Natural killer cell (primary cell): Measurements from ENCODE around the gene SORCS2. TPM values are rescaled to one million over a fixed set of nuclear protein-coding genes. Genes with fewer than 3 reads are reported as not detected.
A peak's percentile ranks its signal among the peaks of the same experiment; 100 is the strongest.

Experiments used
- ATAC-seq, 3 donors: fragments of 150-1000 bp in 2 of 3; fragments of 200-7000 bp in 1 of 3; cut with Tn5 transposase; 1 replicate in 1 of 3; 2 replicates in 2 of 3; pipeline ENCODE4 v1.10.0; 2021; ENCODE audit warnings: mild to moderate bottlenecking in 2 of 3, moderate library complexity in 2 of 3
- DNase-seq, 2 donors: peaks; one replicate each; pipeline versions ENCODE4 v3.0.0 to v3.0.0-alpha.2; 2013 to 2021; ENCODE audit warnings: mixed read lengths in 1 of 2
- H3K27ac ChIP-seq: one replicate; pipeline ENCODE4 v1.5.1; 2013; ENCODE audit warnings: mild to moderate bottlenecking, low read length
- H3K27me3 ChIP-seq: one replicate; pipeline ENCODE4 v1.6.1; 2013; ENCODE audit warnings: low read length; ENCODE audit not compliant: control insufficient read depth, insufficient read depth
- H3K36me3 ChIP-seq: one replicate; pipeline ENCODE4 v1.6.1; 2013; ENCODE audit warnings: low read length; ENCODE audit not compliant: control insufficient read depth, insufficient read depth
- H3K4me1 ChIP-seq: one replicate; pipeline ENCODE4 v1.6.1; 2013; ENCODE audit warnings: low read length; ENCODE audit not compliant: control insufficient read depth, insufficient read depth
- H3K4me3 ChIP-seq: one replicate; pipeline ENCODE4 v1.5.1; 2013; ENCODE audit warnings: low read length
- H3K9me3 ChIP-seq: one replicate; pipeline ENCODE4 v1.6.1; 2013; ENCODE audit warnings: low read length; ENCODE audit not compliant: control insufficient read depth, insufficient read depth
- H3K27ac Mint-ChIP-seq, 2 donors: one replicate each; pipeline ENCODE4 v1.8.0; 2022; ENCODE audit warnings: mild to moderate bottlenecking in 2 of 2, mixed read lengths in 2 of 2, moderate library complexity in 1 of 2
- H3K27me3 Mint-ChIP-seq, 2 donors: one replicate each; pipeline ENCODE4 v1.8.0; 2022; ENCODE audit warnings: low read depth in 2 of 2, mixed read lengths in 2 of 2
- H3K36me3 Mint-ChIP-seq: one replicate; pipeline ENCODE4 v1.8.0; 2022; ENCODE audit warnings: mixed read lengths
- H3K4me1 Mint-ChIP-seq, 2 donors: one replicate each; pipeline ENCODE4 v1.8.0; 2022; ENCODE audit warnings: mixed read lengths in 2 of 2
- H3K4me3 Mint-ChIP-seq: one replicate; pipeline ENCODE4 v1.8.0; 2022; ENCODE audit warnings: mild to moderate bottlenecking, moderate library complexity, mixed read lengths
- H3K9me3 Mint-ChIP-seq, 2 donors: one replicate each; pipeline ENCODE4 v1.8.0; 2022; ENCODE audit warnings: mixed read lengths in 2 of 2
- CTCF ChIP-seq: fragments of 200-600 bp; IDR thresholded peaks from one replicate; pipeline ENCODE4 v1.8.0; 2022; ENCODE audit warnings: antibody characterized with exemption
- WGBS: methylation state at CpG from one replicate; pipeline ENCODE4 v1.1.7; 2013; ENCODE audit warnings: missing lambda C conversion rate; ENCODE audit not compliant: insufficient coverage; 5-methylcytosine and 5-hydroxymethylcytosine counted together
- intact Hi-C: fragments of 100-400 bp; cut with micrococcal nuclease; formaldehyde crosslinking; loops from one replicate; pipeline ENCODE4 v1.14.2; 2022
- total RNA-seq, 4 donors: library from RNA; stranded (reverse); fragments of 120-200 nt in 1 of 4; gene quantifications; one replicate each; pipeline versions ENCODE4 v1.2.3 to v1.2.4, GENCODE V29; 2013 to 2022

The SORCS2 gene
- total RNA-seq, 3 donors from 2014 or later (not counting 1 experiment from before 2014, with no cell fraction given) = 1.2 to 2.5 (median 1.4) TPM

- intact Hi-C loops = loop anchor here (1.0 to 10.0 kb wide), 4 partner anchors 143 to 793 kb away; no protein-coding TSS in a partner anchor
- H3K4me1 Mint-ChIP-seq = no peaks in the 10 kb centered on the region
- H3K9me3 ChIP-seq = no peaks in the 10 kb centered on the region
- H3K4me3 Mint-ChIP-seq = peak overlapping the region; percentile 17
- TF ChIP-seq CTCF = no peak
- no peaks in the 10 kb centered on the region for H3K36me3 Mint-ChIP-seq
- WGBS = 68% methylated on average over 22 of the region's 22 CpGs
- no peak overlapping the region for H3K27ac Mint-ChIP-seq
- peaks cover 29% of the 10 kb centered on the region for H3K27me3 ChIP-seq
- peaks cover 44 to 46% of the 10 kb centered on the region in 2 donors for H3K27me3 Mint-ChIP-seq
- H3K4me3 ChIP-seq = no peak overlapping the region
- H3K27ac ChIP-seq = no peak overlapping the region
- H3K36me3 ChIP-seq = no peaks in the 10 kb centered on the region
- H3K9me3 Mint-ChIP-seq = no peaks in the 10 kb centered on the region
- DNase-seq (no peak), ATAC-seq (peak in 1 of 3 donors; percentile 3)
- peaks cover 9% of the 10 kb centered on the region for H3K4me1 ChIP-seq
Measured at GRCh38 chr4:7191546-7192251, 639 bp upstream of the SORCS2 start.

DNA sequence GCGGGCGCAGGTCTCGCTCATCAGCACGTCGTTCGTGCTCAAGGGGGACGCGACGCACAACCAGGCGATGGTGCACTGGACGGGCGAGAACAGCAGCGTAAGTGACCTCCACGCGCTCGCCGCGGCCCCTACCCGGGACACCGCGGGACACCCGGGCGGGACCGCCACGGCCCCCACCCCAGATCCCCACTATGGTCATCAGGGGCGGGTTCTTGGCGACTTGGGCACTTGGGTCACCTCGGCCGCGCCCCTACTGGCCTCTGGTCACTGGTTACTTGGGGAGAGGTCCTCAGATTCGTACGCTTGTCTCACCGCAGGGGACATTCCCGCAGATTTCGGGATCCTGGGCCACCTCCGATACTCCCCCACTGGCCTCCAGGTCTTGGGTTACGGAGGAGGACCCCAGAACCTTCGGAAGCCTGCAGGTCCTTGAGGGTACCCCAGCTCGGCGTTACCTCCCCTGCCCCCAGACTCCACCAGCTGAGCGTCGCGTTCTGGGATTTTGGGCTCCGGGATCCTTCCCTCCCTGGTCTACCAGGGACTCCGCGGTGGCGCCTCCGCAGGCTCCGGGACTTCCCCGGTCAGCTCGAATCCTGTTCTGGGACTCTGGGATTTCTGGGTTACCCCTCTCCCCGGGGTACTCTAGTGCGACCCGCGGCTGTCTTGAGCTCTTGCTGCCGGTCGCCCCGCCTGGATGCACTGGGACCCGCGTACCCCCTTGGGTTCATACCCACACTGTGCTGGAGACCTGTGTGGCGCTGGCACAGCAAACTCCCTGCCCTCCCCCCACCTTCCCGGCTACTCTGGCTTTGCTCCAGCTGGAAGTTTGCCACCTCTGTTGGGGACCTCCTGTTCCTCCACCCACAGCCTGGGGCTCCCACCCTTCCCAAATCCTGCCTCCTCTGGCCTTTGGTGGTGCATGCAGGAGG lies 956 bp downstream of the SORCS2 start:
- Histone ChIP-seq H3K9me3 (no peaks in the 10 kb centered on the region), H3K4me3 (no peak overlapping the region), H3K36me3 (no peaks in the 10 kb centered on the region), H3K27ac (no peak overlapping the region), H3K4me1 (peaks cover 9% of the 10 kb centered on the region), H3K27me3 (peaks cover 29% of the 10 kb centered on the region)
- DNase-seq = no peak
- intact Hi-C loops = loop anchor here (2.0 to 10.0 kb wide), 2 partner anchors 142 to 792 kb away; no protein-coding TSS in a partner anchor
- H3K27ac Mint-ChIP-seq = no peak overlapping the region
- H3K9me3 Mint-ChIP-seq = no peaks in the 10 kb centered on the region
- TF ChIP-seq CTCF = no peak
- 8% methylated on average over 62 of the region's 62 CpGs for WGBS
- H3K27me3 Mint-ChIP-seq = peaks cover 44 to 50% of the 10 kb centered on the region in 2 donors
- ATAC-seq = no peak
- no peaks in the 10 kb centered on the region for H3K4me1 Mint-ChIP-seq
- H3K4me3 Mint-ChIP-seq = peak overlapping the region; percentile 56
- no peaks in the 10 kb centered on the region for H3K36me3 Mint-ChIP-seq

DNA sequence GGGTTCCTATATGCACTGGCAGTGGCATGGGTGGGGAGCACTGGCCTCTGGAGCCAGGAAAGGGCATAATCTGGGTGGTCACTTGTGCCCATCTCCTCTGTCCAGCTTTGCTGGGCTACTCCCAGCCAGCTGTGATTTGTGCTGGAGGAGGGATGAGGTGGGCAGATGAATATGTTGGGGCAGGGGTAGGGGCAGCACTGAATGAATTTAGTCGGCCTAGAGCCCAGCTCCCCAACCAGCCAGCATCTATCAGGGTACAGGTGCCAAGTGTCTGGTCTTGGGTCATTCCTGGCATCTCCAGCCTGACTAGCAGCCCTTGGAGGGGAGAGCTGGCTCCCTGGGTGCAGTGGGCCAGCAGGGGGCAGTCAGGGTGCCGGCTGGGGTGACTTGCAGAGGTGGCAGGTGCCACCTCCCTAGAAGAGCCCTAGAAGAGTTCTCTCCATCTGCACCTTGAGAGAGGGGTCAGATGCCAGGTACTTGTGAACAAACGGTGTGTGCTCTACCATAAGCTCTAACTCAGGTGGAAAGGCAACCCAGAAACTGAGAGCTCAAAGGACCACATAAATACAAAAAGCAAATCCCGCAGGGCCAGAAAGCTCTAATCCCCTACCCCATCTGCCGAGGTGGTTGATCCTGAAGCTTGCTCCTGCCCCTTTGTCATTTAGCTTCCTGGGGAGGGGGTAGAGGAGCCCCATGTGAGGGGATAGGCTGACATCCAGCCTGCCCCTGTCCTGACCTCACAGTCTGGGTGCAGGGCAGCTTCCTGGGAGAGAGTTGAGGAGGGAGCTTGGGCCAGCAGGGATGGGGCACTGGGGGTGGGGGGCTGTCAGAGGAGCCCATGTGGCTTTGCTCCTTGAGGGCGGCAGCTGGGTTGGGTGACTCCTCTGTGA lies 2.2 kb downstream of the SORCS2 start:
- Mint-ChIP-seq H3K36me3 (no peaks in the 10 kb centered on the region), H3K27ac (no peak overlapping the region), H3K4me3 (no peak overlapping the region), H3K27me3 (peaks cover 42 to 47% of the 10 kb centered on the region in 2 donors), H3K4me1 (no peaks in the 10 kb centered on the region), H3K9me3 (no peaks in the 10 kb centered on the region)
- H3K4me3 ChIP-seq = no peak overlapping the region
- no peaks in the 10 kb centered on the region for H3K36me3 ChIP-seq
- no peak overlapping the region for H3K27ac ChIP-seq
- peak; percentile 22 for TF ChIP-seq CTCF
- H3K9me3 ChIP-seq = no peaks in the 10 kb centered on the region
- intact Hi-C loops = loop anchor here (10.0 kb wide), 1 partner anchor 790 kb away; no protein-coding TSS in a partner anchor
- ATAC-seq (no peak), DNase-seq (peak in 1 of 2 donors; percentile 16)
- peaks cover 9% of the 10 kb centered on the region for H3K4me1 ChIP-seq
- 42% methylated on average over 4 of the region's 6 CpGs for WGBS
- peaks cover 29% of the 10 kb centered on the region for H3K27me3 ChIP-seq
